ENCODE measurements around the gene DDX42. TPM values are rescaled to one million over a fixed set of nuclear protein-coding genes. Genes with fewer than 3 reads are reported as not detected.
A peak's percentile ranks its signal among the peaks of the same experiment; 100 is the strongest.

Gene DDX42
- total RNA-seq, 1 donor from 2014 or later = 110 TPM

- H3K4me3 Mint-ChIP-seq (ENCODE audit: unreplicated experiment) = no peak overlapping the region
- no peak for TF ChIP-seq CTCF (IDR thresholded peaks at IDR 0.05; ENCODE audit: unreplicated experiment)
- H3K4me1 Mint-ChIP-seq (ENCODE audit: unreplicated experiment) = no peaks in the 10 kb centered on the region
- no peaks in the 10 kb centered on the region for H3K9me3 Mint-ChIP-seq (ENCODE audit: unreplicated experiment)
- no peak overlapping the region for H3K27ac Mint-ChIP-seq (ENCODE audit: unreplicated experiment)
- H3K36me3 Mint-ChIP-seq (ENCODE audit: low read depth, unreplicated experiment) = peaks cover 50% of the 10 kb centered on the region
- no peak for DNase-seq (ENCODE audit: low spot score)
- peaks cover 5% of the 10 kb centered on the region for H3K27me3 Mint-ChIP-seq (ENCODE audit: unreplicated experiment)
Observed at GRCh38 chr17:63816123-63816522, 42.2 kb downstream of the DDX42 start.

- Mint-ChIP-seq H3K9me3 (ENCODE audit: unreplicated experiment) (no peaks in the 10 kb centered on the region), H3K27me3 (ENCODE audit: unreplicated experiment) (peaks cover 5% of the 10 kb centered on the region), H3K27ac (ENCODE audit: unreplicated experiment) (no peak overlapping the region), H3K4me1 (ENCODE audit: unreplicated experiment) (no peaks in the 10 kb centered on the region), H3K4me3 (ENCODE audit: unreplicated experiment) (no peak overlapping the region), H3K36me3 (ENCODE audit: low read depth, unreplicated experiment) (peaks cover 50% of the 10 kb centered on the region)
- TF ChIP-seq CTCF (IDR thresholded peaks at IDR 0.05; ENCODE audit: unreplicated experiment) = no peak
- DNase-seq (ENCODE audit: low spot score) = no peak
Observed at GRCh38 chr17:63816669-63817068, 42.7 kb downstream of the DDX42 start.

GRCh38 chr17:63817736-63818385 lies 43.9 kb downstream of the DDX42 start:
- no peak for DNase-seq (ENCODE audit: low spot score)
- peaks cover 2% of the 10 kb centered on the region for H3K4me1 Mint-ChIP-seq (ENCODE audit: unreplicated experiment)
- peaks cover 57% of the 10 kb centered on the region for H3K36me3 Mint-ChIP-seq (ENCODE audit: low read depth, unreplicated experiment)
- H3K27me3 Mint-ChIP-seq (ENCODE audit: unreplicated experiment) = peaks cover 7% of the 10 kb centered on the region
- TF ChIP-seq CTCF (IDR thresholded peaks at IDR 0.05; ENCODE audit: unreplicated experiment) = no peak
- peak overlapping the region; percentile 31 for H3K4me3 Mint-ChIP-seq (ENCODE audit: unreplicated experiment)
- peak overlapping the region; percentile 18 for H3K27ac Mint-ChIP-seq (ENCODE audit: unreplicated experiment)
- no peaks in the 10 kb centered on the region for H3K9me3 Mint-ChIP-seq (ENCODE audit: unreplicated experiment)

- peak overlapping the region; percentile 14 for H3K4me3 Mint-ChIP-seq (ENCODE audit: unreplicated experiment)
- H3K4me1 Mint-ChIP-seq (ENCODE audit: unreplicated experiment) = peaks cover 2% of the 10 kb centered on the region
- no peaks in the 10 kb centered on the region for H3K9me3 Mint-ChIP-seq (ENCODE audit: unreplicated experiment)
- TF ChIP-seq CTCF (IDR thresholded peaks at IDR 0.05; ENCODE audit: unreplicated experiment) = no peak
- no peak for DNase-seq (ENCODE audit: low spot score)
- H3K27me3 Mint-ChIP-seq (ENCODE audit: unreplicated experiment) = peaks cover 13% of the 10 kb centered on the region
- H3K27ac Mint-ChIP-seq (ENCODE audit: unreplicated experiment) = no peak overlapping the region
- peaks cover 60% of the 10 kb centered on the region for H3K36me3 Mint-ChIP-seq (ENCODE audit: low read depth, unreplicated experiment)
Observed at GRCh38 chr17:63819131-63819530, 45.2 kb downstream of the DDX42 start.

Data from endothelial cell (in vitro differentiated cells).